ENCODE measurements around the gene DDX39B. TPM values are rescaled to one million over a fixed set of nuclear protein-coding genes. Genes with fewer than 3 reads are reported as not detected.

Gene DDX39B
- total and polyA plus RNA-seq, 9 donors, result 212 to 404 (median 339) TPM

- peaks cover 3% of the 10 kb centered on the region for H3K4me1 ChIP-seq (ENCODE audit: insufficient read depth)
- TF ChIP-seq, protein P1, sequence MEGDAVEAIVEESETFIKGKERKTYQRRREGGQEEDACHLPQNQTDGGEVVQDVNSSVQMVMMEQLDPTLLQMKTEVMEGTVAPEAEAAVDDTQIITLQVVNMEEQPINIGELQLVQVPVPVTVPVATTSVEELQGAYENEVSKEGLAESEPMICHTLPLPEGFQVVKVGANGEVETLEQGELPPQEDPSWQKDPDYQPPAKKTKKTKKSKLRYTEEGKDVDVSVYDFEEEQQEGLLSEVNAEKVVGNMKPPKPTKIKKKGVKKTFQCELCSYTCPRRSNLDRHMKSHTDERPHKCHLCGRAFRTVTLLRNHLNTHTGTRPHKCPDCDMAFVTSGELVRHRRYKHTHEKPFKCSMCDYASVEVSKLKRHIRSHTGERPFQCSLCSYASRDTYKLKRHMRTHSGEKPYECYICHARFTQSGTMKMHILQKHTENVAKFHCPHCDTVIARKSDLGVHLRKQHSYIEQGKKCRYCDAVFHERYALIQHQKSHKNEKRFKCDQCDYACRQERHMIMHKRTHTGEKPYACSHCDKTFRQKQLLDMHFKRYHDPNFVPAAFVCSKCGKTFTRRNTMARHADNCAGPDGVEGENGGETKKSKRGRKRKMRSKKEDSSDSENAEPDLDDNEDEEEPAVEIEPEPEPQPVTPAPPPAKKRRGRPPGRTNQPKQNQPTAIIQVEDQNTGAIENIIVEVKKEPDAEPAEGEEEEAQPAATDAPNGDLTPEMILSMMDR (IDR thresholded peaks at IDR 0.05), result no peak
- TF ChIP-seq EP300 (IDR thresholded peaks at IDR 0.05), result no peak
- no peak for TF ChIP-seq POLR2A (IDR thresholded peaks at IDR 0.05)
- H3K27ac ChIP-seq, result no peak overlapping the region
- H3K36me3 ChIP-seq, result no peaks in the 10 kb centered on the region
- WGBS, 3 donors, result 54 to 57% (median 55%) methylated on average over 6 of the region's 6 CpGs
- H3K4me3 ChIP-seq, result no peak overlapping the region
- no peaks in the 10 kb centered on the region for H3K9me3 ChIP-seq
- no peak for DNase-seq
- no peaks in the 10 kb centered on the region for H3K27me3 ChIP-seq
- intact Hi-C loops (cut with DNase I), result no loop called here
Observed at GRCh38 chr6:31530659-31531058, 11.1 kb downstream of the DDX39B start.

GRCh38 chr6:31529329-31530150 is 12.3 kb downstream of the DDX39B start:
- Histone ChIP-seq H3K27me3 (no peaks in the 10 kb centered on the region), H3K27ac (no peak overlapping the region), H3K36me3 (no peaks in the 10 kb centered on the region), H3K4me3 (no peak overlapping the region), H3K4me1 (ENCODE audit: insufficient read depth) (peaks cover 3% of the 10 kb centered on the region), H3K9me3 (no peaks in the 10 kb centered on the region)
- no peak for DNase-seq
- intact Hi-C loops (cut with DNase I), result no loop called here
- no peak for TF ChIP-seq POLR2A (IDR thresholded peaks at IDR 0.05)
- TF ChIP-seq EP300 (IDR thresholded peaks at IDR 0.05), result no peak
- TF ChIP-seq, protein P1 (IDR thresholded peaks at IDR 0.05), result no peak
- WGBS, 3 donors, result 28 to 41% (median 30%) methylated on average over 12 of the region's 12 CpGs

DNA sequence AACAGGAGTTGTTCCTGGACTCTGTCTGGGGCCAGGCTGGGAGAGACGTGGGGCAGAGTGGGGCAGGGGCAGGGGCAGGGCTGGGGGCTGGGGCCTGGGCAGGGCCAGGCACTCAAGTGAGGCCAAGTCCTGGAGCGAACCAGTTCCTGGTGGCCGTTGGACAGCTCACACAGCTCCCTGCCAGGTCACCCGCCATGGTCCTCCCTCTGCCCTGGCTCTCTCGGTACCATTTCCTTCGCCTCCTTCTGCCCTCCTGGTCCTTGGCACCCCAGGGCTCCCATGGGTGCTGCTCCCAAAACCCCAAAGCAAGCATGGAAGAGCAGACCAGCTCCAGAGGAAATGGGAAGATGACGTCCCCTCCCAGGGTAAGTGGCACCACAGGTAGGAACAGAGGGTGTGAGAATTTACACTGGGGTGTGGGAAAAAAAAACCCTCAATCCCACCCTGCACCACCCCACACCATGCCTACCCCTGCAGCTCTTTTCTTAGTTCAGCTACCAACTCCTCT is 12.9 kb downstream of the DDX39B start, which contains the start of gene MCCD1:
TSS of gene MCCD1 (plus strand) at position 142 of the 508 bp plus-strand sequence. CDS start at position 195, 53 bp downstream.
- 53 to 61% (median 59%) methylated on average over 7 of the region's 7 CpGs for WGBS, 3 donors
- DNase-seq, result no peak
- TF ChIP-seq POLR2A (IDR thresholded peaks at IDR 0.05), result no peak
- TF ChIP-seq, protein P1 (IDR thresholded peaks at IDR 0.05), result no peak
- no peaks in the 10 kb centered on the region for H3K36me3 ChIP-seq
- no peaks in the 10 kb centered on the region for H3K27me3 ChIP-seq
- no peak within 1 kb of the TSS for H3K27ac ChIP-seq
- intact Hi-C loops (cut with DNase I), result no loop called here
- H3K9me3 ChIP-seq, result no peaks in the 10 kb centered on the region
- H3K4me1 ChIP-seq (ENCODE audit: insufficient read depth), result peaks cover 3% of the 10 kb centered on the region
- no peak within 1 kb of the TSS for H3K4me3 ChIP-seq

- Histone ChIP-seq H3K4me1 (ENCODE audit: insufficient read depth) (peaks cover 3% of the 10 kb centered on the region), H3K27me3 (no peaks in the 10 kb centered on the region), H3K27ac (no peak overlapping the region), H3K36me3 (no peaks in the 10 kb centered on the region), H3K9me3 (no peaks in the 10 kb centered on the region), H3K4me3 (no peak overlapping the region)
- DNase-seq, result no peak
- WGBS, 3 donors, result 40 to 78% (median 50%) methylated on average over 4 of the region's 4 CpGs
- no peak for TF ChIP-seq EP300 (IDR thresholded peaks at IDR 0.05)
- TF ChIP-seq POLR2A (IDR thresholded peaks at IDR 0.05), result no peak
- TF ChIP-seq, protein P1 (IDR thresholded peaks at IDR 0.05), result no peak
- intact Hi-C loops (cut with DNase I), result no loop called here
Observed at GRCh38 chr6:31528307-31528777, 13.5 kb downstream of the DDX39B start.
